HCT116 (cell line): ENCODE measurements around the gene SKI. TPM values are rescaled to one million over a fixed set of nuclear protein-coding genes. Genes with fewer than 3 reads are reported as not detected.

ENCODE experiments used
- ATAC-seq: fragments of 200-7000 bp; cut with Tn5 transposase; 2 replicates; pipeline ENCODE4 v1.9.1; 2020; ENCODE audit warnings: mild to moderate bottlenecking, moderate library complexity
- BruUV-seq: library from RNA; stranded (reverse); fragments of 400-500 nt; replicated peaks from 2 replicates; lab custom pipeline; 2021; lab: Mats Ljungman, UMichigan
- CTCF ChIA-PET: fragments of 300-600 bp; sonication (Branson Sonifier 250); formaldehyde crosslinking; loops from one replicate; lab custom pipeline; 2021; ENCODE audit warnings: antibody characterized with exemption; lab: Charles Lee
- POLR2A ChIA-PET: fragments of 300-600, 350-600 bp; sonication (Branson Sonifier 250); formaldehyde crosslinking; loops from one replicate; lab custom pipeline; 2021; ENCODE audit warnings: antibody characterized with exemption; lab: Charles Lee
- RAD21 ChIA-PET, 2 experiments: fragments of 300-600 bp; sonication (Branson Sonifier 250); formaldehyde crosslinking; loops; one replicate each; lab custom pipeline; 2023; ENCODE audit warnings: low total read pairs in 2 of 2; ENCODE audit not compliant: uncharacterized antibody in 2 of 2, unreplicated experiment in 2 of 2, low non-redundant PET in 1 of 2; lab: Charles Lee
- DNase-seq: peaks from one replicate; pipeline ENCODE4 v3.0.0-alpha.2; 2010; ENCODE audit warnings: low read depth, low spot score
- H2AFZ ChIP-seq: fragments of 200-600 bp; shearing (Covaris generic), sonication (generic); 2 replicates; pipeline ENCODE4 v1.6.1; 2017; ENCODE audit warnings: low read depth, mixed run types, mixed read lengths, antibody characterized with exemption, low read length; ENCODE audit not compliant: poor library complexity, severe bottlenecking
- H3K27ac ChIP-seq: 2 replicates; pipeline ENCODE4 v1.5.1; 2012; ENCODE audit warnings: low read depth, low read length
- H3K27me3 ChIP-seq: fragments of 200-600 bp; sonication (generic); 2 replicates; pipeline ENCODE4 v1.6.1; 2016; ENCODE audit warnings: mixed run types, low read length, mixed read lengths; ENCODE audit not compliant: insufficient read depth
- H3K36me3 ChIP-seq, 2 experiments: fragments of 200-500 bp in 1 of 2; fragments of 200-600 bp in 1 of 2; sonication (Bioruptor generic) in 1 of 2; sonication (generic) in 1 of 2; 2 replicates each; pipeline versions ENCODE4 v1.5.1 to v1.6.1; 2014 to 2016; ENCODE audit warnings: low read length in 2 of 2, inconsistent platforms in 1 of 2, mixed read lengths in 1 of 2, mixed run types in 1 of 2; ENCODE audit not compliant: insufficient read depth in 2 of 2, control insufficient read depth in 1 of 2
- H3K4me1 ChIP-seq, 2 experiments: fragments of 200-600 bp in 1 of 2; sonication (generic) in 1 of 2; 2 replicates each; pipeline versions ENCODE4 v1.5.1 to v1.6.1; 2012 to 2017; ENCODE audit warnings: low read length in 2 of 2, inconsistent platforms in 1 of 2, mild to moderate bottlenecking in 1 of 2, mixed read lengths in 1 of 2, mixed run types in 1 of 2, moderate library complexity in 1 of 2; ENCODE audit not compliant: insufficient read depth in 2 of 2, control insufficient read depth in 1 of 2
- H3K4me2 ChIP-seq: fragments of 200-600 bp; sonication (generic); 2 replicates; pipeline ENCODE4 v1.6.1; 2017; ENCODE audit warnings: mixed run types, low read length, mixed read lengths
- H3K4me3 ChIP-seq, 2 experiments: fragments of 200-600 bp in 1 of 2; sonication (generic) in 1 of 2; replicated peaks in 1 of 2; 2 replicates each; pipeline ENCODE4 v1.5.1; 2011 to 2016; ENCODE audit warnings: low read length in 2 of 2, control low read depth in 1 of 2, low read depth in 1 of 2, mild to moderate bottlenecking in 1 of 2, mixed read lengths in 1 of 2, mixed run types in 1 of 2
- H3K79me2 ChIP-seq: fragments of 200-600 bp; sonication (generic); 2 replicates; pipeline ENCODE4 v1.6.1; 2017; ENCODE audit warnings: mild to moderate bottlenecking, mixed run types, low read length, moderate library complexity, mixed read lengths; ENCODE audit not compliant: insufficient read depth
- H3K9ac ChIP-seq: fragments of 200-600 bp; sonication (generic); 2 replicates; pipeline ENCODE4 v1.6.1; 2016; ENCODE audit warnings: low read length, mixed read lengths
- H3K9me2 ChIP-seq: fragments of 200-600 bp; sonication (generic), shearing (Covaris generic); 2 replicates; pipeline ENCODE4 v1.6.1; 2017; ENCODE audit warnings: mixed run types, mild to moderate bottlenecking, moderate library complexity; ENCODE audit not compliant: insufficient read depth
- H3K9me3 ChIP-seq, 2 experiments: fragments of 200-500 bp in 1 of 2; fragments of 200-600 bp in 1 of 2; sonication (Bioruptor generic) in 1 of 2; sonication (generic) in 1 of 2; 2 replicates each; pipeline ENCODE4 v1.6.1; 2014 to 2017; ENCODE audit warnings: low read length in 2 of 2, mixed read lengths in 2 of 2, inconsistent platforms in 1 of 2, low read depth in 1 of 2, mild to moderate bottlenecking in 1 of 2, mixed run types in 1 of 2, moderate library complexity in 1 of 2; ENCODE audit not compliant: control insufficient read depth in 1 of 2, insufficient read depth in 1 of 2
- H4K20me1 ChIP-seq: fragments of 200-600 bp; sonication (generic), shearing (Covaris generic); 2 replicates; pipeline ENCODE4 v1.6.1; 2017; ENCODE audit warnings: mixed run types, mild to moderate bottlenecking, moderate library complexity; ENCODE audit not compliant: insufficient read depth
- CBX3 ChIP-seq: IDR thresholded peaks from 2 replicates; pipeline ENCODE4 v1.6.1; 2012; ENCODE audit warnings: low read depth
- intact Hi-C: fragments of 100-400 bp; cut with micrococcal nuclease; formaldehyde crosslinking; loops from 2 replicates; pipeline ENCODE4 v1.10.0; 2022
- total RNA-seq: library from RNA; stranded (reverse); gene quantifications from one replicate; pipeline ENCODE4 v1.2.1, GENCODE V29; 2021; ENCODE audit not compliant: unreplicated experiment
- TF ChIP-seq, protein P1 (sequence below): IDR thresholded peaks from 2 replicates; pipeline ENCODE4 v1.6.1; 2012; ENCODE audit warnings: low read depth

The SKI gene
- total RNA-seq, 1 experiment from 2014 or later = 56.2 TPM

DNA sequence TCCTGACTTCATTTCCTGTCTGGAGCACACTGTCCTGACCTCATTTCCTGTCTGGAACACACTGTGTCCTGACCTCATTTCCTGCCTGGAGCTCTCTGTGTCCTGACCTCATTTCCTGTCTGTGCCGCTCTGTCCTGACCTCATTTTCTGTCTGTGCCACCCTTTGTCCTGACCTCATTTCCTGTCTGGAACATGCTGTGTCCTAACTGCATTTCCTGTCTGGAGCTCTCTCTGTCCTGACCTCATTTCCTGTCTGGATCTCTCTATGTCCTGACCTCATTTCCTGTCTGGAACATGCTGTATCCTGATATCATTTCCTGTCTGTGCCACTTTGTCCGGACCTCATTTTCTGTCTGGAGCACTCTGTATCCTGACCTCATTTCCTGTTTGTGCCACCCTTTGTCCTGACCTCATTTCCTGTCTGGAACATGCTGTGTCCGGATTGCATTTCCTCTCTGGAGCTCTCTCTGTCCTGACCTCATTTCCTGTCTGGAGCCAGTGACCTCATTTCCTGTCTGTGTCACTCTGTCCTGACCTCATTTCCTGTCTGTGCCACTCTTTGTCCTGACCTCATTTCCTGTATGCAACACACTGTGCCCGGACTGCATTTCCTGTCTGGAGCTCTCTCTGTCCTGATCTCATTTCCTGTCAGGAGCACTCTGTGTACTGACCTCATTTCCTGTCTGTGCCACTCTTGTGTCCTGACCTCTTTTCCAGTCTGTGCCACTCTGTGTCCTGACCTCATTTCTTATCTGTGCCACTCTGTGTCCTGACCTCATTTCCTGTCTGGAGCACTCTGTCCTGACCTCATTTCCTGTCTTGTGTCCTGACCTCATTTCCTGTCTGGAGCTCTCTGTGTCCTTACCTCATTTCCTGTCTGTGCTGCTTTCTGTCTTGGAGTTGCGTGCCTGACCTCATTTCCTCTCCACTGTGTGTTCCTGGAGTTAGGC, 27.6 kb downstream of the SKI start:
- ChIA-PET CTCF (interaction anchor here (1.4 kb wide), 1 partner anchor 61 kb away, joined by 3 read pairs; the partner anchor contains the start of gene FAAP20), POLR2A (interaction anchor here (1.4 kb wide), 1 partner anchor 56 kb away, joined by 4 read pairs; no protein-coding TSS in a partner anchor), RAD21 (no interaction called here)
- Histone ChIP-seq H3K9me3 (peaks cover 0 to 7% of the 10 kb centered on the region in 2 experiments; a peak in 1 of 4 replicates), H3K9me2 (no peaks in the 10 kb centered on the region), H3K79me2 (peaks cover 100% of the 10 kb centered on the region), H3K4me3 (no peak overlapping the region), H3K27ac (peak overlapping the region; percentile 45), H3K4me1 (peaks cover 0 to 26% of the 10 kb centered on the region in 2 experiments; a peak in 1 of 4 replicates), H3K27me3 (no peaks in the 10 kb centered on the region), H3K9ac (no peak overlapping the region), H2AFZ (no peak overlapping the region), H4K20me1 (peaks cover 10% of the 10 kb centered on the region), H3K36me3 (peaks cover 0 to 22% of the 10 kb centered on the region in 2 experiments; a peak in 1 of 4 replicates), H3K4me2 (peak overlapping the region; percentile 47)
- TF ChIP-seq CBX3 = peak; percentile 85
- TF ChIP-seq, protein P1, sequence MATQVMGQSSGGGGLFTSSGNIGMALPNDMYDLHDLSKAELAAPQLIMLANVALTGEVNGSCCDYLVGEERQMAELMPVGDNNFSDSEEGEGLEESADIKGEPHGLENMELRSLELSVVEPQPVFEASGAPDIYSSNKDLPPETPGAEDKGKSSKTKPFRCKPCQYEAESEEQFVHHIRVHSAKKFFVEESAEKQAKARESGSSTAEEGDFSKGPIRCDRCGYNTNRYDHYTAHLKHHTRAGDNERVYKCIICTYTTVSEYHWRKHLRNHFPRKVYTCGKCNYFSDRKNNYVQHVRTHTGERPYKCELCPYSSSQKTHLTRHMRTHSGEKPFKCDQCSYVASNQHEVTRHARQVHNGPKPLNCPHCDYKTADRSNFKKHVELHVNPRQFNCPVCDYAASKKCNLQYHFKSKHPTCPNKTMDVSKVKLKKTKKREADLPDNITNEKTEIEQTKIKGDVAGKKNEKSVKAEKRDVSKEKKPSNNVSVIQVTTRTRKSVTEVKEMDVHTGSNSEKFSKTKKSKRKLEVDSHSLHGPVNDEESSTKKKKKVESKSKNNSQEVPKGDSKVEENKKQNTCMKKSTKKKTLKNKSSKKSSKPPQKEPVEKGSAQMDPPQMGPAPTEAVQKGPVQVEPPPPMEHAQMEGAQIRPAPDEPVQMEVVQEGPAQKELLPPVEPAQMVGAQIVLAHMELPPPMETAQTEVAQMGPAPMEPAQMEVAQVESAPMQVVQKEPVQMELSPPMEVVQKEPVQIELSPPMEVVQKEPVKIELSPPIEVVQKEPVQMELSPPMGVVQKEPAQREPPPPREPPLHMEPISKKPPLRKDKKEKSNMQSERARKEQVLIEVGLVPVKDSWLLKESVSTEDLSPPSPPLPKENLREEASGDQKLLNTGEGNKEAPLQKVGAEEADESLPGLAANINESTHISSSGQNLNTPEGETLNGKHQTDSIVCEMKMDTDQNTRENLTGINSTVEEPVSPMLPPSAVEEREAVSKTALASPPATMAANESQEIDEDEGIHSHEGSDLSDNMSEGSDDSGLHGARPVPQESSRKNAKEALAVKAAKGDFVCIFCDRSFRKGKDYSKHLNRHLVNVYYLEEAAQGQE = no peak
- DNase-seq = peak; percentile 85
- intact Hi-C loops = no loop called here
- peak; percentile 67 for ATAC-seq
- no TSS peak for BruUV-seq
